ENCODE results near the gene PSD.

PSD gene

GRCh38 chr10:102453502-102453901 lies 34.9 kb upstream of the PSD start:
- H4K20me1 ChIP-seq (ENCODE audit: insufficient read depth, low read length) = 0 out of 2 replicates have a peak, but pooled peaks cover 3% of the 10 kb centered on the region
- H3K36me3 ChIP-seq (replicated peaks; ENCODE audit: low read depth, low read length) = peaks cover 10% of the 10 kb centered on the region
- H3K4me2 ChIP-seq (ENCODE audit: low read length) = no peak overlapping the region
- no peaks in the 10 kb centered on the region for H3K27me3 ChIP-seq (ENCODE audit: low read depth, low read length)
- peaks cover 19% of the 10 kb centered on the region for H3K4me1 ChIP-seq (ENCODE audit: low read length)
- no peak overlapping the region for H3K9ac ChIP-seq (ENCODE audit: low read length)
- H2AFZ ChIP-seq (ENCODE audit: low read depth, low read length) = no peak overlapping the region
- TF ChIP-seq CTCF (IDR thresholded peaks at IDR 0.05; ENCODE audit: low read depth, low read length) = no peak
- TF ChIP-seq EZH2phosphoT487 (IDR thresholded peaks at IDR 0.05; ENCODE audit: low read depth) = no peak
- H3K27ac ChIP-seq (ENCODE audit: low read length) = no peak overlapping the region
- no peaks in the 10 kb centered on the region for H3K9me3 ChIP-seq (ENCODE audit: insufficient read depth, low read length)
- H3K79me2 ChIP-seq (ENCODE audit: low read length) = peaks cover 17% of the 10 kb centered on the region
- H3K4me3 ChIP-seq (ENCODE audit: low read length) = no peak overlapping the region

- Histone ChIP-seq H3K9me3 (ENCODE audit: insufficient read depth, low read length) (no peaks in the 10 kb centered on the region), H2AFZ (ENCODE audit: low read depth, low read length) (no peak overlapping the region), H3K79me2 (ENCODE audit: low read length) (peaks cover 17% of the 10 kb centered on the region), H3K4me3 (ENCODE audit: low read length) (no peak overlapping the region), H3K27ac (ENCODE audit: low read length) (no peak overlapping the region), H3K9ac (ENCODE audit: low read length) (no peak overlapping the region), H3K4me2 (ENCODE audit: low read length) (no peak overlapping the region), H3K4me1 (ENCODE audit: low read length) (peaks cover 19% of the 10 kb centered on the region), H3K36me3 (replicated peaks; ENCODE audit: low read depth, low read length) (peaks cover 10% of the 10 kb centered on the region), H4K20me1 (ENCODE audit: insufficient read depth, low read length) (0 out of 2 replicates have a peak, but pooled peaks cover 3% of the 10 kb centered on the region), H3K27me3 (ENCODE audit: low read depth, low read length) (no peaks in the 10 kb centered on the region)
- TF ChIP-seq CTCF (IDR thresholded peaks at IDR 0.05; ENCODE audit: low read depth, low read length) (no peak), EZH2phosphoT487 (IDR thresholded peaks at IDR 0.05; ENCODE audit: low read depth) (no peak)
Observed at GRCh38 chr10:102452672-102453340, 34.2 kb upstream of the PSD start.

GRCh38 chr10:102451105-102451969 lies 32.8 kb upstream of the PSD start, which contains the start of gene C10orf95:
C10orf95 (minus strand) TSS chr10:102451543; CDS start chr10:102451093, 450 bp downstream.
- Histone ChIP-seq H3K4me2 (ENCODE audit: low read length) (peak within 1 kb of the TSS; percentile 93), H3K79me2 (ENCODE audit: low read length) (peaks cover 17% of the 10 kb centered on the region), H3K4me1 (ENCODE audit: low read length) (peaks cover 19% of the 10 kb centered on the region), H4K20me1 (ENCODE audit: insufficient read depth, low read length) (0 out of 2 replicates have a peak, but pooled peaks cover 3% of the 10 kb centered on the region), H3K27me3 (ENCODE audit: low read depth, low read length) (no peaks in the 10 kb centered on the region), H3K4me3 (ENCODE audit: low read length) (peak within 1 kb of the TSS; percentile 94), H3K36me3 (replicated peaks; ENCODE audit: low read depth, low read length) (peaks cover 10% of the 10 kb centered on the region), H3K9ac (ENCODE audit: low read length) (peak within 1 kb of the TSS; percentile 90), H3K27ac (ENCODE audit: low read length) (peak within 1 kb of the TSS; percentile 77), H2AFZ (ENCODE audit: low read depth, low read length) (no peak within 1 kb of the TSS), H3K9me3 (ENCODE audit: insufficient read depth, low read length) (no peaks in the 10 kb centered on the region)
- TF ChIP-seq EZH2phosphoT487 (IDR thresholded peaks at IDR 0.05; ENCODE audit: low read depth) = no peak

- no peaks in the 10 kb centered on the region for H3K9me3 ChIP-seq (ENCODE audit: insufficient read depth, low read length)
- H3K4me3 ChIP-seq (ENCODE audit: low read length) = peak overlapping the region; percentile 94
- H4K20me1 ChIP-seq (ENCODE audit: insufficient read depth, low read length) = 0 out of 2 replicates have a peak, but pooled peaks cover 3% of the 10 kb centered on the region
- no peak overlapping the region for H2AFZ ChIP-seq (ENCODE audit: low read depth, low read length)
- peaks cover 10% of the 10 kb centered on the region for H3K36me3 ChIP-seq (replicated peaks; ENCODE audit: low read depth, low read length)
- peak overlapping the region; percentile 77 for H3K27ac ChIP-seq (ENCODE audit: low read length)
- peak overlapping the region; percentile 90 for H3K9ac ChIP-seq (ENCODE audit: low read length)
- peaks cover 19% of the 10 kb centered on the region for H3K4me1 ChIP-seq (ENCODE audit: low read length)
- H3K27me3 ChIP-seq (ENCODE audit: low read depth, low read length) = no peaks in the 10 kb centered on the region
- peaks cover 17% of the 10 kb centered on the region for H3K79me2 ChIP-seq (ENCODE audit: low read length)
- peak overlapping the region; percentile 93 for H3K4me2 ChIP-seq (ENCODE audit: low read length)
- no peak for TF ChIP-seq EZH2phosphoT487 (IDR thresholded peaks at IDR 0.05; ENCODE audit: low read depth)
- no peak for TF ChIP-seq CTCF (IDR thresholded peaks at IDR 0.05; ENCODE audit: low read depth, low read length)
Observed at GRCh38 chr10:102450374-102451104, 32.0 kb upstream of the PSD start.
